ENCODE results near the gene PCSK6.
"Not testable (repeated sequence)": the region's sequence is repeated elsewhere in the genome, so short reads cannot be mapped to it uniquely, and the experiment has no call there.

Gene PCSK6

GRCh38 chr15:101427606-101428487 is 61.7 kb downstream of the PCSK6 start:
- no peak for DNase-seq

GRCh38 chr15:101426761-101427333 is 62.7 kb downstream of the PCSK6 start:
- DNase-seq, result no peak

- no peak for DNase-seq
Measured at GRCh38 chr15:101425787-101426365, 63.6 kb downstream of the PCSK6 start.

GRCh38 chr15:101424984-101425383 is 64.5 kb downstream of the PCSK6 start:
- no peak for DNase-seq

- DNase-seq, result no peak
Measured at GRCh38 chr15:101420232-101420631, 69.3 kb downstream of the PCSK6 start.

- DNase-seq, result not testable (repeated sequence)
Measured at GRCh38 chr15:101416475-101416874, 73.0 kb downstream of the PCSK6 start.

GRCh38 chr15:101413239-101413638 is 76.3 kb downstream of the PCSK6 start:
- no peak for DNase-seq

GRCh38 chr15:101411581-101411980 is 77.9 kb downstream of the PCSK6 start:
- no peak for DNase-seq

- DNase-seq, result no peak
Measured at GRCh38 chr15:101411085-101411484, 78.4 kb downstream of the PCSK6 start.

- DNase-seq, result no peak
Measured at GRCh38 chr15:101410612-101411011, 78.9 kb downstream of the PCSK6 start.

- DNase-seq, result no peak
Measured at GRCh38 chr15:101409621-101410020, 79.9 kb downstream of the PCSK6 start.

GRCh38 chr15:101407966-101408775 is 81.3 kb downstream of the PCSK6 start:
- no peak for DNase-seq

- DNase-seq, result no peak
Measured at GRCh38 chr15:101407439-101407838, 82.1 kb downstream of the PCSK6 start.

- DNase-seq, result no peak
Measured at GRCh38 chr15:101406526-101407195, 82.8 kb downstream of the PCSK6 start.

GRCh38 chr15:101406036-101406435 is 83.5 kb downstream of the PCSK6 start:
- no peak for DNase-seq

GRCh38 chr15:101404245-101404644 is 85.3 kb downstream of the PCSK6 start:
- no peak for DNase-seq

- DNase-seq, result not testable (repeated sequence)
Measured at GRCh38 chr15:101402883-101403282, 86.6 kb downstream of the PCSK6 start.

GRCh38 chr15:101401286-101401685 is 88.2 kb downstream of the PCSK6 start:
- no peak for DNase-seq

GRCh38 chr15:101399431-101399830 is 90.1 kb downstream of the PCSK6 start:
- DNase-seq, result no peak

GRCh38 chr15:101398247-101398646 is 91.3 kb downstream of the PCSK6 start:
- DNase-seq, result no peak

- DNase-seq, result no peak
Measured at GRCh38 chr15:101397521-101398003, 91.9 kb downstream of the PCSK6 start.

- no peak for DNase-seq
Measured at GRCh38 chr15:101396484-101397261, 92.8 kb downstream of the PCSK6 start.

All from activated CD4-positive, alpha-beta T cell treated with anti-CD3 and anti-CD28 coated beads for 4 hours (primary cell).